ENCODE results near the gene INSYN2B. TPM values are rescaled to one million over a fixed set of nuclear protein-coding genes. Genes with fewer than 3 reads are reported as not detected.

The INSYN2B gene
- total and polyA plus RNA-seq, 2 of the 8 experiments (the other 6 are each of a cell fraction or from before 2014, with no cell fraction given): not detected

- Histone ChIP-seq H3K27ac (ENCODE audit: low read depth, low read length) (no peak overlapping the region), H3K79me2 (ENCODE audit: control insufficient read depth in 1 of 2, insufficient read depth in 2 of 2, low read length in 2 of 2) (no peaks in the 10 kb centered on the region), H3K9me3 (ENCODE audit: insufficient read depth in 2 of 2, low read depth in 1 of 2, low read length in 1 of 2) (no peaks in the 10 kb centered on the region), H2BK20ac (ENCODE audit: low read length) (no peak overlapping the region), H3K4me3 (ENCODE audit: extremely low read depth in 1 of 4, insufficient read depth in 2 of 4, low read depth in 3 of 4, low read length in 4 of 4) (no peak overlapping the region), H3K79me1 (ENCODE audit: low read depth, low read length) (no peaks in the 10 kb centered on the region), H2AK5ac (ENCODE audit: low read depth, low read length) (no peak overlapping the region), H3K36me3 (ENCODE audit: control insufficient read depth in 2 of 4, insufficient read depth in 4 of 4, low read length in 3 of 4) (no peaks in the 10 kb centered on the region), H2BK120ac (replicated peaks; ENCODE audit: low read depth, low read length) (no peak overlapping the region), H4K20me1 (replicated peaks in 1 of 2; ENCODE audit: control insufficient read depth in 1 of 2, insufficient read depth in 2 of 2, low read length in 2 of 2) (no peaks in the 10 kb centered on the region), H2BK12ac (ENCODE audit: low read depth, low read length) (no peak overlapping the region), H4K8ac (ENCODE audit: extremely low read depth, insufficient read depth, low read length) (no peak overlapping the region), H3K14ac (ENCODE audit: insufficient read length) (no peak overlapping the region), H3K18ac (ENCODE audit: extremely low read depth, low read length) (no peak overlapping the region), H2BK5ac (ENCODE audit: low read depth, low read length) (no peak overlapping the region), H3K27me3 (replicated peaks in 1 of 4; ENCODE audit: control insufficient read depth in 3 of 4, extremely low read depth in 1 of 4, insufficient read depth in 3 of 4, low read length in 3 of 4) (no peaks in the 10 kb centered on the region), H2AFZ (ENCODE audit: low read length) (no peak overlapping the region), H3K4ac (replicated peaks; ENCODE audit: insufficient read length, low read depth, low read length) (no peak overlapping the region), H3K23me2 (ENCODE audit: low read depth, low read length) (no peaks in the 10 kb centered on the region), H3K4me1 (replicated peaks in 1 of 4; ENCODE audit: control insufficient read depth in 3 of 4, insufficient read depth in 4 of 4, low read length in 3 of 4) (peaks cover 0 to 4% (median 0%) of the 10 kb centered on the region in 4 experiments; a peak in 1 of 7 replicates), H4K91ac (replicated peaks; ENCODE audit: insufficient read length, low read length) (no peak overlapping the region), H3K4me2 (ENCODE audit: insufficient read depth in 1 of 2, low read depth in 2 of 2, low read length in 2 of 2) (no peak overlapping the region), H3K56ac (replicated peaks; ENCODE audit: insufficient read length, low read depth, low read length) (no peak overlapping the region), H4K5ac (ENCODE audit: insufficient read length, low read depth, low read length) (no peak overlapping the region), H3K9ac (replicated peaks in 1 of 4; ENCODE audit: extremely low read depth in 1 of 4, low read depth in 3 of 4, low read length in 3 of 4) (no peak overlapping the region), H3K23ac (ENCODE audit: insufficient read length) (no peak overlapping the region), H2BK15ac (ENCODE audit: low read length) (no peak overlapping the region)
- CTCF ChIA-PET (ENCODE audit: partially characterized antibody): interaction anchor here (0.7 kb wide), 1 partner anchor 13 kb away, joined by 3 read pairs; no protein-coding TSS in a partner anchor
- 81% methylated on average over 2 of the region's 2 CpGs; no CpG with 5 or more reads in 1 of the 2 experiments for WGBS, 2 experiments (ENCODE audit: extremely low coverage in 1 of 2, insufficient coverage in 1 of 2, insufficient read length in 1 of 2, insufficient replicate concordance in 2 of 2, low coverage in 1 of 2, low lambda C conversion rate in 2 of 2, missing lambda C conversion rate in 1 of 2)
- POLR2A ChIA-PET (ENCODE audit: partially characterized antibody): no interaction called here
- DNase-seq (ENCODE audit: low read depth in 1 of 2, low spot score in 2 of 2): no peak
- TF ChIP-seq POU5F1 (IDR thresholded peaks at IDR 0.05; ENCODE audit: low read depth, low read length) (no peak), ZNF274 (IDR thresholded peaks at IDR 0.05; ENCODE audit: borderline replicate concordance, extremely low read depth, low read length) (no peak), NRF1 (IDR thresholded peaks at IDR 0.05; ENCODE audit: low read depth, low read length) (no peak)
- no peak for FAIRE-seq
Observed at GRCh38 chr5:169886033-169886432, 94.3 kb downstream of the INSYN2B start.
